ENCODE measurements around the gene ATXN7L1. TPM values are rescaled to one million over a fixed set of nuclear protein-coding genes. Genes with fewer than 3 reads are reported as not detected.

Gene ATXN7L1
- total and polyA plus RNA-seq, 2 of the 8 experiments (the other 6 are each of a cell fraction or from before 2014, with no cell fraction given): 14.3 to 34.0 TPM

- H3K27ac ChIP-seq (ENCODE audit: low read depth, low read length): no peak overlapping the region
- H2BK120ac ChIP-seq (replicated peaks; ENCODE audit: low read depth, low read length): no peak overlapping the region
- H3K9me3 ChIP-seq (ENCODE audit: insufficient read depth in 2 of 2, low read depth in 1 of 2, low read length in 1 of 2): no peaks in the 10 kb centered on the region
- no peak overlapping the region for H3K14ac ChIP-seq (ENCODE audit: insufficient read length)
- peaks cover 14% of the 10 kb centered on the region for H3K23me2 ChIP-seq (ENCODE audit: low read depth, low read length)
- CTCF ChIA-PET (ENCODE audit: partially characterized antibody): interaction anchor here (0.6 to 8.1 kb wide), 6 partner anchors 16 to 324 kb away, joined by 3 to 38 read pairs (median 3); no protein-coding TSS in a partner anchor
- no peak overlapping the region for H3K18ac ChIP-seq (ENCODE audit: extremely low read depth, low read length)
- no peak overlapping the region for H4K91ac ChIP-seq (replicated peaks; ENCODE audit: insufficient read length, low read length)
- H2BK12ac ChIP-seq (ENCODE audit: low read depth, low read length): peak overlapping the region; percentile 91; the same call in 1 of the 2 replicates
- H3K79me2 ChIP-seq (ENCODE audit: control insufficient read depth in 1 of 2, insufficient read depth in 2 of 2, low read length in 2 of 2): peaks cover 0 to 60% of the 10 kb centered on the region in 2 experiments; a peak in 2 of 4 replicates
- H3K79me1 ChIP-seq (ENCODE audit: low read depth, low read length): peaks cover 2% of the 10 kb centered on the region; the same call in 1 of the 2 replicates
- H3K23ac ChIP-seq (ENCODE audit: insufficient read length): no peak overlapping the region
- H2AK5ac ChIP-seq (ENCODE audit: low read depth, low read length): peak overlapping the region; percentile 58; the same call in 1 of the 2 replicates
- peak overlapping the region; percentile 36; the same call in 1 of the 2 replicates for H2BK15ac ChIP-seq (ENCODE audit: low read length)
- H4K5ac ChIP-seq (ENCODE audit: insufficient read length, low read depth, low read length): peak overlapping the region; percentile 0
- H3K4me2 ChIP-seq (ENCODE audit: insufficient read depth in 1 of 2, low read depth in 2 of 2, low read length in 2 of 2): peak overlapping the region; percentile 82 to 84
- no peak overlapping the region for H2BK20ac ChIP-seq (ENCODE audit: low read length)
- peaks cover 22 to 46% (median 28%) of the 10 kb centered on the region in 4 experiments for H3K4me1 ChIP-seq (replicated peaks in 1 of 4; ENCODE audit: control insufficient read depth in 3 of 4, insufficient read depth in 4 of 4, low read length in 3 of 4)
- H3K36me3 ChIP-seq (ENCODE audit: control insufficient read depth in 2 of 4, insufficient read depth in 4 of 4, low read length in 3 of 4): peaks cover 0 to 29% (median 8%) of the 10 kb centered on the region in 4 experiments; a peak in 6 of 8 replicates
- POLR2A ChIA-PET (ENCODE audit: partially characterized antibody): interaction anchor here (1.2 to 5.1 kb wide), 6 partner anchors 12 to 117 kb away, joined by 3 to 57 read pairs (median 14); no protein-coding TSS in a partner anchor
- H4K8ac ChIP-seq (ENCODE audit: extremely low read depth, insufficient read depth, low read length): no peak overlapping the region
- H3K56ac ChIP-seq (replicated peaks; ENCODE audit: insufficient read length, low read depth, low read length): no peak overlapping the region
- no peak for DNase-seq (ENCODE audit: low read depth in 1 of 2, low spot score in 2 of 2)
- no peaks in the 10 kb centered on the region for H3K27me3 ChIP-seq (replicated peaks in 1 of 4; ENCODE audit: control insufficient read depth in 3 of 4, extremely low read depth in 1 of 4, insufficient read depth in 3 of 4, low read length in 3 of 4)
- no peak overlapping the region for H3K4ac ChIP-seq (replicated peaks; ENCODE audit: insufficient read length, low read depth, low read length)
- no peak for FAIRE-seq
- no peak overlapping the region; a peak in 1 of 7 replicates for H3K9ac ChIP-seq (replicated peaks in 1 of 4; ENCODE audit: extremely low read depth in 1 of 4, low read depth in 3 of 4, low read length in 3 of 4)
- peak; percentile 57 to 85; a peak in 2 of 4 replicates for TF ChIP-seq SIN3A (conservative IDR thresholded peaks at IDR 0.05 in 1 of 2, IDR thresholded peaks at IDR 0.05 in 1 of 2; ENCODE audit: low read depth in 1 of 2, low read length in 2 of 2)
- no peak for TF ChIP-seq NRF1 (IDR thresholded peaks at IDR 0.05; ENCODE audit: low read depth, low read length)
- H2AFZ ChIP-seq (ENCODE audit: low read length): no peak overlapping the region
- peak overlapping the region; percentile 67; the same call in 1 of the 2 replicates for H2BK5ac ChIP-seq (ENCODE audit: low read depth, low read length)
- 69% methylated on average over 8 of the region's 8 CpGs; no CpG with 5 or more reads in 1 of the 2 experiments for WGBS, 2 experiments (ENCODE audit: extremely low coverage in 1 of 2, insufficient coverage in 1 of 2, insufficient read length in 1 of 2, insufficient replicate concordance in 2 of 2, low coverage in 1 of 2, low lambda C conversion rate in 2 of 2, missing lambda C conversion rate in 1 of 2)
- peak overlapping the region in 3 of 4 experiments; percentile 0 to 62 (median 56); a peak in 4 of 8 replicates for H3K4me3 ChIP-seq (ENCODE audit: extremely low read depth in 1 of 4, insufficient read depth in 2 of 4, low read depth in 3 of 4, low read length in 4 of 4)
- H4K20me1 ChIP-seq (replicated peaks in 1 of 2; ENCODE audit: control insufficient read depth in 1 of 2, insufficient read depth in 2 of 2, low read length in 2 of 2): peaks cover 2 to 5% of the 10 kb centered on the region in 2 experiments
Measured at GRCh38 chr7:105636982-105637381, 239.4 kb downstream of the ATXN7L1 start.

Measured in H1 (cell line).